Lower leg skin (tissue), 3 donors: ENCODE measurements around the gene MAN2A2.

ENCODE experiments used
- POLR2A ChIP-seq, 2 donors: fragments of 450-650 bp; IDR thresholded peaks; one replicate each; pipeline ENCODE4 v1.6.1; 2016 to 2017; ENCODE audit warnings: antibody characterized with exemption in 2 of 2, mild to moderate bottlenecking in 1 of 2, moderate library complexity in 1 of 2
- TF ChIP-seq, protein P1 (sequence below), 3 donors: fragments of 450-650 bp; IDR thresholded peaks; one replicate each; pipeline ENCODE4 v1.5.1; 2016; ENCODE audit warnings: antibody characterized with exemption in 3 of 3, mild to moderate bottlenecking in 3 of 3, moderate library complexity in 2 of 3

DNA sequence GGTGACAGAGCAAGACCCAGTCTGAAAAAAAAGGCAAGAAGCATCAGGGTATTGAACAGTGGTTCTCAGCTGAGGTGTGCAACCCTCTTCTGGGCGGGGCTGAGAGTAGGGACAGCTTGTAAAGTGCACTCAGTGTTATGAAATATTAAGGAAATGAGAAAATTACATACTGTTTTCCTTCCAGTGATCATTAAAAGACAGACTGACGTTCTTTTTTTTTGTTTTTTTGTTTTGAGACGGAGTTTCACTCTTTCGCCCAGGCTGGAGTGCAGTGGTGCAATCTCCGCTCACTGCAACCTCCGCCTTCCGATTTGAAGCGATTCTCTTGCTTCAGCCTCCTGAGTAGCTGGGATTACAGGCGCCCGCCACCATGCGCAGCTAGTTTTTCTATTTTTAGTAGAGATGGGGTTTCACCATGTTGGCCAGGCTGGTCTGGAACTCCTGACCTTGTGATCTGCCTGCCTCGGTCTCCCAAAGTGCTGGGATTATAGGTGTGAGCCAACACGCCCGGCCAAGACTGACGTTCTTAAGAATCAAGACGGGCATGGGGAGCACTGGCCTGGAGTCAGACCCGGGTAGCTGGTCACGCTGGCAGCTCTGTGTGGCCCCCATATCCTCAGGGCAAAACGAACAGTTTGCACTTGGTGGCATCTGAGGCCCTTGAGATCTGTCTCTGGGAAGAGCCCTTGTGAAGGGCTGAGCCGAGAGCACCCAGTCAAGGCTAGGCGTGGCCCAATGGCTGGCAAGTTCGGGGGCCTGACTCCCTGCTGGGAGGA lies 11.4 kb downstream of the MAN2A2 start:
- TF ChIP-seq POLR2A (IDR thresholded peaks at IDR 0.05): no peak
- TF ChIP-seq, protein P1, sequence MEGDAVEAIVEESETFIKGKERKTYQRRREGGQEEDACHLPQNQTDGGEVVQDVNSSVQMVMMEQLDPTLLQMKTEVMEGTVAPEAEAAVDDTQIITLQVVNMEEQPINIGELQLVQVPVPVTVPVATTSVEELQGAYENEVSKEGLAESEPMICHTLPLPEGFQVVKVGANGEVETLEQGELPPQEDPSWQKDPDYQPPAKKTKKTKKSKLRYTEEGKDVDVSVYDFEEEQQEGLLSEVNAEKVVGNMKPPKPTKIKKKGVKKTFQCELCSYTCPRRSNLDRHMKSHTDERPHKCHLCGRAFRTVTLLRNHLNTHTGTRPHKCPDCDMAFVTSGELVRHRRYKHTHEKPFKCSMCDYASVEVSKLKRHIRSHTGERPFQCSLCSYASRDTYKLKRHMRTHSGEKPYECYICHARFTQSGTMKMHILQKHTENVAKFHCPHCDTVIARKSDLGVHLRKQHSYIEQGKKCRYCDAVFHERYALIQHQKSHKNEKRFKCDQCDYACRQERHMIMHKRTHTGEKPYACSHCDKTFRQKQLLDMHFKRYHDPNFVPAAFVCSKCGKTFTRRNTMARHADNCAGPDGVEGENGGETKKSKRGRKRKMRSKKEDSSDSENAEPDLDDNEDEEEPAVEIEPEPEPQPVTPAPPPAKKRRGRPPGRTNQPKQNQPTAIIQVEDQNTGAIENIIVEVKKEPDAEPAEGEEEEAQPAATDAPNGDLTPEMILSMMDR (IDR thresholded peaks at IDR 0.05): no peak
